Measurements from ENCODE around the gene NOLC1.

Gene NOLC1

GRCh38 chr10:102191956-102192355 lies 39.8 kb downstream of the NOLC1 start:
- DNase-seq (ENCODE audit: insufficient read length, low spot score) (no peak), FAIRE-seq (no peak)
- TF ChIP-seq POLR2A (IDR thresholded peaks at IDR 0.05; ENCODE audit: low read depth, low read length) = no peak

DNA sequence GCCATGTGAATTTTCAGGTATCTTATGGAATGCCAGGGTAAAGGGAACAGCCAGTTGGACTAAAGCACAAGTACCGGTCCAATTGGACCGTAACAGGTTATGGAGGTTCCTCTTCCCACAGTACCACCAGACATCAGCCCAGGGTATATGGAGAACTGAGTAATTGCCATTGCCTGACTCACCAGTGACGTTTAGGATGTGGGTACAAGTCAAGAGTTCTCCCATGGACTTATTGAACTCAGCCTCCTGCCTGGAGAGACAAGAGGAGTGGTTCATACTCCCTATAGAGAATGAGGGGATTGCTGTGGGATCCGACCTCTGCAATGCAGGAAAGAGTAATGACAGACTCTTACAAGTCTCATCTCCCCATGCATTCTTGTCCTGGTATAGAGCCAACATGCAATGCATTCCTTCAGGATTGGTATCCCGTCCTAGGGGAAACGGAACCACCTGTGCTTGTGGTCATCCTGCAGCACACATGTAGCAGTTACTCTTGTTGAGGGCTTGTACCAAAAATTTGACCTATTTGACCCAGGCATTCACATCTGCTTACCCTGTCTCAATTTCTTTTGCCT lies 43.2 kb downstream of the NOLC1 start:
- DNase-seq (ENCODE audit: insufficient read length, low spot score) = no peak
- no peak for TF ChIP-seq POLR2A (IDR thresholded peaks at IDR 0.05; ENCODE audit: low read depth, low read length)
- no peak for FAIRE-seq

DNA sequence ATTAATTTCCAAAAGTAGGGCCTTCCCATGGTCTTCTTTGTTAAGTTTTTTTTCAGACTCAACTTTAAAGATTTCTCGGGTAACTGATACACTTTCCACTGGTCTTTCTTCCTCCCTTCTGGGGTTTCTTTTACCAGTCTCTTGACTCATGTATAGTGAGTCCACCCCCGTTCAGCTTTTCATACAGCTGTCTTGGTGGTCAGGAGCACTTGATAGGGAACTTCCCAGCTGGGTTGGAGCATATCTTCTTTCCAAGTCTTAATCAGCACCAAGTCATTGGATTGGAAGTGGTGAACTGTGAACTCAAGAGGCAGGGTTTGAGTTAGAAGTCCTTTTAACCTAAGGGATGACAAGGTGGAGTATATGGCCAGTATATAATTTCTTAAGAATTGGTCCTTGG lies 44.7 kb downstream of the NOLC1 start:
- no peak for DNase-seq (ENCODE audit: insufficient read length, low spot score)
- FAIRE-seq = no peak
- no peak for TF ChIP-seq POLR2A (IDR thresholded peaks at IDR 0.05; ENCODE audit: low read depth, low read length)

- FAIRE-seq (no peak), DNase-seq (ENCODE audit: insufficient read length, low spot score) (no peak)
- TF ChIP-seq POLR2A (IDR thresholded peaks at IDR 0.05; ENCODE audit: low read depth, low read length) = no peak
Measured at GRCh38 chr10:102198027-102198426, 45.8 kb downstream of the NOLC1 start.

DNA sequence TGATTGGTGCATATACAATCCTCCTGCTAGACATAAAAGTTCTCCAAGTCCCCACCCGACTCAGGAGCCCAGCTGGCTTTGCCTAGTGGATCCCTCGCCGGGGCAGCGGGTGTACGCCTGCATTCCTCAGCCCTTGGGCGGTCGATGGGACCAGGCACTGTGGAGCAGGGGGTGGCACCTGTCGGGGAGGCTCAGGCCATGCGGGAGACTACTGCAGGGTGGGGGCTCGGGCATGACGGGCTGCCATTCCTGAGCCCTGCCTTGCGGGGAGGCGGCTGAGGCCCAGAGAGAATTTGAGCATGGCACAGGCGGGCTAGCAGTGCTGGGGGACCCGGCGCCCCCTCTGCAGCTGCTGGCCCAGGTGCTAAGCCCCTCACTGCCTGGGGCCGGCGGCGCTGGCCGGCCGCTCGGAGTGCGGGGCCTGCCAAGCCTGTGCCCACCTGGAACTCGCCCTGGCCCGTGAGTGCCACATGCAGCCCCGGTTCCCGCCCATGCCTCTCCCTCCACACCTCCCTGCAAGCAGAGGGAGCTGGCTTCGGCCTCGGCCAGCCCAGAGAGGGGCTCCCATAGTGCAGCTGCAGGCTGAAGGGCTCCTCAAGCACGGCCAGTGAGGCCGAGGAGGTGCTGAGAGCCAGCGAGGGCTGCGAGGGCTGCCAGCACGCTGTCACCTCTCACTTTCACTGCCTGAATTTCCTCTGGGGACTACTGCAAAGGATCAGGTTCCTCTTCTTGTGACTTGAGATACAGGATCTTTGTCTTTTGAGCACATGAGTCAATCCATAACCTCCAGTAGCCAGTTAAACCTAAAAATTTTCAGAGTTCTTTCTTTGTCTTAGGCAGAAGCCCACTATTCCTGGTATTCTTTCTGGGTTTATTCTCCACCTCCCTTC lies 48.8 kb downstream of the NOLC1 start:
- FAIRE-seq (no peak), DNase-seq (ENCODE audit: insufficient read length, low spot score) (no peak)
- no peak for TF ChIP-seq POLR2A (IDR thresholded peaks at IDR 0.05; ENCODE audit: low read depth, low read length)

DNA sequence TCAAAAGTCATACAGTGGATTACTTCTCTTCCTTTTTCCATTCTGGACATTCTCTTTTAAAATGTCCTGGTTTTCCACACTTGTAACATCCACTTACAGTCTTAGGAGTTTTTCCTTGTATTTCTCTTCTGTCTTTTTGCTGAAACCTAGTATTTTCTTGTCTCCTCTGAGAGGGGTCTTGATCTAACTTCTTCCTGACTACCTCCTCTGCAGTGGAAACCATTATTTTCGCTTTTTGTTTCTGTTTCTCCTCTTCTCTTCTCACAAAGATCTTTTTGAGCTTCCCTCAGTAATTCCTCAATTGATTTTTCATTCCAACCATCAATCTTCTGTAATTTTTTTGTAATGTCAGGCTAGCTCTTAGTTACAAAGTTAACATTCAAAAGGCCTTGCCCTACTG lies 50.2 kb downstream of the NOLC1 start:
- DNase-seq (ENCODE audit: insufficient read length, low spot score) (no peak), FAIRE-seq (no peak)
- TF ChIP-seq POLR2A (IDR thresholded peaks at IDR 0.05; ENCODE audit: low read depth, low read length) = no peak

DNA sequence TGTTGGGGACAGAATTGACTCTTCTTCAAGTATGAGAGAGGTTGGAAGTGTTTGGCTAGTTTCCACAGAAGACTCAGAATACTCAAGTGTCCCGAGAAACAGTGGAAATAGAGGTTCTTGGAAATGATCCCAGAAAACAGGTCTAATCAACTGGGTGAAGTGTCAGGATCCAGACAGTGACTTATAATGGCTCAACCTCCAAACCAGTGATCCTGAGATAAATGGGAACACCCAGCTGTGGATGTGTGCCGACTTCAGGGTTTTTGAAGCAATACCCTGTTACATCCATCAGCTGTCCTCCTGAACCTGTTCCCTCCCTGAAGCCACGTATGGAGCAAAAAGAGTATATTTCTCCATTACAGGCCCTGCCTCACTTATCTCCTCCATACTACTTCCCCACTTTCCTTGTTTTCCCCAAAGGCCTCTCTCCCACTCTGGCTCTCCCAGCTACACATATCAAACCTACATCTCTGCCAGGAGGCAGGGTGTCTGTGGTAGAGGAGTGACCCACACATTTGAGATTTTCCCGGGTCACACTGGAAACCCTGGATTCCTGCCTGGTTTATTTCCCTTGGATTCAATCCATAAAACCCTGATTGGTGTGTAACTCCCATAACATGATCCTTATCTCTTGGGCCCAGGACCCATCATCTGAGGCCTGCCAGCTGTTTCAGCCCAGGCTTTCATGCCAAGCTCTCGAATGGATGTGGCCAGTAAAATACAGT lies 56.3 kb downstream of the NOLC1 start:
- no peak for TF ChIP-seq POLR2A (IDR thresholded peaks at IDR 0.05; ENCODE audit: low read depth, low read length)
- DNase-seq (ENCODE audit: insufficient read length, low spot score) (no peak), FAIRE-seq (no peak)

- no peak for TF ChIP-seq POLR2A (IDR thresholded peaks at IDR 0.05; ENCODE audit: low read depth, low read length)
- FAIRE-seq = no peak
- no peak for DNase-seq (ENCODE audit: insufficient read length, low spot score)
Measured at GRCh38 chr10:102211615-102212299, 59.6 kb downstream of the NOLC1 start.

All from H54 (cell line).